Measurements from ENCODE around the gene PIK3R6.
"Not testable (repeated sequence)": the region's sequence is repeated elsewhere in the genome, so short reads cannot be mapped to it uniquely, and the experiment has no call there.

The PIK3R6 gene

GRCh38 chr17:8873801-8874715, 6.6 kb upstream of the PIK3R6 start:
- no peak for DNase-seq (ENCODE audit: low read depth in 1 of 2, low spot score in 1 of 2)

- DNase-seq (ENCODE audit: low read depth in 1 of 2, low spot score in 1 of 2), result no peak
These were observed 5.4 kb upstream of the PIK3R6 start for GRCh38 chr17:8872705-8873435.

GRCh38 chr17:8872036-8872704, 4.7 kb upstream of the PIK3R6 start:
- DNase-seq (ENCODE audit: low read depth in 1 of 2, low spot score in 1 of 2), result no peak

GRCh38 chr17:8871081-8871581, 3.7 kb upstream of the PIK3R6 start:
- no peak for DNase-seq (ENCODE audit: low read depth in 1 of 2, low spot score in 1 of 2)

GRCh38 chr17:8870406-8871040, 3.0 kb upstream of the PIK3R6 start:
- no peak for DNase-seq (ENCODE audit: low read depth in 1 of 2, low spot score in 1 of 2)

GRCh38 chr17:8869114-8869815, 1.8 kb upstream of the PIK3R6 start:
- DNase-seq (ENCODE audit: low read depth in 1 of 2, low spot score in 1 of 2), result no peak

GRCh38 chr17:8868529-8868951, 1.1 kb upstream of the PIK3R6 start:
- no peak for DNase-seq (ENCODE audit: low read depth in 1 of 2, low spot score in 1 of 2)

- DNase-seq (ENCODE audit: low read depth in 1 of 2, low spot score in 1 of 2), result no peak
These were observed 618 bp upstream of the PIK3R6 start for GRCh38 chr17:8868092-8868491.

- no peak for DNase-seq (ENCODE audit: low read depth in 1 of 2, low spot score in 1 of 2)
These were observed 1.7 kb downstream of the PIK3R6 start for GRCh38 chr17:8865811-8866210.

- no peak for DNase-seq (ENCODE audit: low read depth in 1 of 2, low spot score in 1 of 2)
These were observed 2.1 kb downstream of the PIK3R6 start for GRCh38 chr17:8865385-8865784.

GRCh38 chr17:8862213-8863056, 5.0 kb downstream of the PIK3R6 start:
- no peak for DNase-seq (ENCODE audit: low read depth in 1 of 2, low spot score in 1 of 2)

GRCh38 chr17:8861495-8862181, 5.8 kb downstream of the PIK3R6 start:
- no peak for DNase-seq (ENCODE audit: low read depth in 1 of 2, low spot score in 1 of 2)

GRCh38 chr17:8859804-8860430, 7.6 kb downstream of the PIK3R6 start:
- no peak for DNase-seq (ENCODE audit: low read depth in 1 of 2, low spot score in 1 of 2)

GRCh38 chr17:8859027-8859803, 8.3 kb downstream of the PIK3R6 start:
- DNase-seq (ENCODE audit: low read depth in 1 of 2, low spot score in 1 of 2), result no peak

- no peak for DNase-seq (ENCODE audit: low read depth in 1 of 2, low spot score in 1 of 2)
These were observed 9.6 kb downstream of the PIK3R6 start for GRCh38 chr17:8857919-8858318.

GRCh38 chr17:8856869-8857575, 10.5 kb downstream of the PIK3R6 start:
- DNase-seq (ENCODE audit: low read depth in 1 of 2, low spot score in 1 of 2), result no peak

GRCh38 chr17:8856205-8856603, 11.3 kb downstream of the PIK3R6 start:
- not testable (repeated sequence) for DNase-seq (ENCODE audit: low read depth in 1 of 2, low spot score in 1 of 2)
